Endothelial cell (in vitro differentiated cells): ENCODE measurements around the gene TPH2. TPM values are rescaled to one million over a fixed set of nuclear protein-coding genes. Genes with fewer than 3 reads are reported as not detected.

Experiments
- DNase-seq: peaks from one replicate; pipeline ENCODE4 v3.0.0; 2021; ENCODE audit warnings: low spot score
- H3K27ac Mint-ChIP-seq: one replicate; pipeline ENCODE4 v1.8.0; 2021; ENCODE audit warnings: mixed read lengths, inconsistent platforms; ENCODE audit not compliant: unreplicated experiment
- H3K27me3 Mint-ChIP-seq: one replicate; pipeline ENCODE4 v1.8.0; 2021; ENCODE audit warnings: mild to moderate bottlenecking, moderate library complexity, mixed read lengths, inconsistent platforms; ENCODE audit not compliant: unreplicated experiment
- H3K36me3 Mint-ChIP-seq: one replicate; pipeline ENCODE4 v1.8.0; 2021; ENCODE audit warnings: mild to moderate bottlenecking, low read depth, mixed read lengths, inconsistent platforms; ENCODE audit not compliant: unreplicated experiment
- H3K4me1 Mint-ChIP-seq: one replicate; pipeline ENCODE4 v1.8.0; 2021; ENCODE audit warnings: mild to moderate bottlenecking, mixed read lengths, inconsistent platforms; ENCODE audit not compliant: unreplicated experiment
- H3K4me3 Mint-ChIP-seq: one replicate; pipeline ENCODE4 v1.8.0; 2021; ENCODE audit warnings: mild to moderate bottlenecking, mixed read lengths, inconsistent platforms; ENCODE audit not compliant: unreplicated experiment
- H3K9me3 Mint-ChIP-seq: one replicate; pipeline ENCODE4 v1.8.0; 2021; ENCODE audit warnings: mixed read lengths, inconsistent platforms; ENCODE audit not compliant: unreplicated experiment
- total RNA-seq: library from RNA; stranded (reverse); fragmentation: NEBNext Ultra II Directional; extraction: Animal tissue kit (Norgen Biotek cat#: 25700); gene quantifications from one replicate; pipeline ENCODE4 v1.2.1, GENCODE V29; 2021; ENCODE audit not compliant: unreplicated experiment
- TF ChIP-seq, protein P1 (sequence below): fragments of 200-600 bp; sonication (generic); IDR thresholded peaks from one replicate; pipeline ENCODE4 v1.5.0; 2021; ENCODE audit warnings: antibody characterized with exemption; ENCODE audit not compliant: unreplicated experiment

Gene TPH2
- total RNA-seq, 1 donor from 2014 or later, result 0.10 TPM

DNA sequence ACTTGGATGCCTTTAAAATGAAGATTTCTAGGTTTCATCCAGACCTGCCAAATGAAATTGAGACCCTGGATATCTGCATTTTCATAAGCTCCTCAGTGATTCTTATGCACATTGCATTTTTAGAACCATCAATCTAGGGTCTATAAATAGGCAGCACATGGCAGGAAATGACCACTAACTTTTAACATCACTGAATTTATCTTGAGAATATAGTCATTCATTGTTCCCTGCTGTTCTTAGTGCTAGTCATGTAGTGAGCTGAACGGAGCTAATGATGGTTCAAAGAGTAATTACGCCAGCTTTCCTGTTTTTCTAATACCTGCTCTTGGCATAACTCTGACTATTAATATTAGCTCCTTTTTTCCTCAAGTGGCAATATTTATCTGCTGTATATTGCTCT, 91.6 kb downstream of the TPH2 start:
- no peaks in the 10 kb centered on the region for H3K27me3 Mint-ChIP-seq
- no peak overlapping the region for H3K27ac Mint-ChIP-seq
- H3K4me3 Mint-ChIP-seq, result no peak overlapping the region
- no peak for DNase-seq
- no peaks in the 10 kb centered on the region for H3K9me3 Mint-ChIP-seq
- TF ChIP-seq, protein P1, sequence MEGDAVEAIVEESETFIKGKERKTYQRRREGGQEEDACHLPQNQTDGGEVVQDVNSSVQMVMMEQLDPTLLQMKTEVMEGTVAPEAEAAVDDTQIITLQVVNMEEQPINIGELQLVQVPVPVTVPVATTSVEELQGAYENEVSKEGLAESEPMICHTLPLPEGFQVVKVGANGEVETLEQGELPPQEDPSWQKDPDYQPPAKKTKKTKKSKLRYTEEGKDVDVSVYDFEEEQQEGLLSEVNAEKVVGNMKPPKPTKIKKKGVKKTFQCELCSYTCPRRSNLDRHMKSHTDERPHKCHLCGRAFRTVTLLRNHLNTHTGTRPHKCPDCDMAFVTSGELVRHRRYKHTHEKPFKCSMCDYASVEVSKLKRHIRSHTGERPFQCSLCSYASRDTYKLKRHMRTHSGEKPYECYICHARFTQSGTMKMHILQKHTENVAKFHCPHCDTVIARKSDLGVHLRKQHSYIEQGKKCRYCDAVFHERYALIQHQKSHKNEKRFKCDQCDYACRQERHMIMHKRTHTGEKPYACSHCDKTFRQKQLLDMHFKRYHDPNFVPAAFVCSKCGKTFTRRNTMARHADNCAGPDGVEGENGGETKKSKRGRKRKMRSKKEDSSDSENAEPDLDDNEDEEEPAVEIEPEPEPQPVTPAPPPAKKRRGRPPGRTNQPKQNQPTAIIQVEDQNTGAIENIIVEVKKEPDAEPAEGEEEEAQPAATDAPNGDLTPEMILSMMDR, result no peak
- no peaks in the 10 kb centered on the region for H3K36me3 Mint-ChIP-seq
- H3K4me1 Mint-ChIP-seq, result peaks cover 2% of the 10 kb centered on the region

DNA sequence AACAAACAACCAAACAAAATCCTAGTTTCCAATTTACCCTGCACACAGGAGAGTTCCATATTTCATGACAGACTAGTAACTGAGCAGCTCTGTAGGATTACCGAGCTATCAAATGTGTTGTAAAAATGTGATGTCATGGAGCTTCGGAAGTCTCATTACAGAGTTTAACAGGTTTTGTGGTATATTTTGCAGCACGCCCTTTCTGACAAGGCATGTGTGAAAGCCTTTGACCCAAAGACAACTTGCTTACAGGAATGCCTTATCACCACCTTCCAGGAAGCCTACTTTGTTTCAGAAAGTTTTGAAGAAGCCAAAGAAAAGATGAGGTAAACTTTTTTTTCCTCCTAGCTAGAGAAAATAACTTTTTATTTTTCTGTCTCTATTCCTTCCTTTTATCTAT, 92.4 kb downstream of the TPH2 start:
- Mint-ChIP-seq H3K4me3 (no peak overlapping the region), H3K27ac (no peak overlapping the region), H3K4me1 (no peaks in the 10 kb centered on the region), H3K9me3 (no peaks in the 10 kb centered on the region), H3K36me3 (no peaks in the 10 kb centered on the region), H3K27me3 (no peaks in the 10 kb centered on the region)
- TF ChIP-seq, protein P1, result no peak
- DNase-seq, result no peak

GRCh38 chr12:72033991-72034390, 95.3 kb downstream of the TPH2 start:
- no peak for DNase-seq
- no peaks in the 10 kb centered on the region for H3K27me3 Mint-ChIP-seq
- H3K4me1 Mint-ChIP-seq, result no peaks in the 10 kb centered on the region
- H3K36me3 Mint-ChIP-seq, result no peaks in the 10 kb centered on the region
- H3K27ac Mint-ChIP-seq, result no peak overlapping the region
- TF ChIP-seq, protein P1, result no peak
- H3K4me3 Mint-ChIP-seq, result no peak overlapping the region
- H3K9me3 Mint-ChIP-seq, result no peaks in the 10 kb centered on the region

DNA sequence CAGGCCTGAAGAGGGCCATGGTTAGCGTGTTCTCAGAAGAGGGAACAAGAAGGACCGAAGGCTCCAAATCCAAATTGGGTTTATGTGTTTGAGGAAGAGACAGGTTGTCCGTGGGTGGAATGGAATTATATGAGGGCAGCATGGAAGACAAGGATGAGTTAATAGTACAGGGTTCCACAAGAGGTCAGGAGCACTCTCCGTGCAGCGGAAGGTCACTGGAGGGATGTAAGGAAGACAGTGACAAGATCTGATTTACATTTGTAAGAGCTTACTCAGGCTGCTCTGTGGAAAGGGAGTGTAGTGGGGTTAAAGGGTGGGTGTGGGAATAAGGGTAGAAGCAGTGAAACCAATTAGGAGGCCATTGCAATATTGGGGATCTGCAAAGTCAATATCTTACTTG, 97.0 kb downstream of the TPH2 start:
- Mint-ChIP-seq H3K9me3 (no peaks in the 10 kb centered on the region), H3K27ac (no peak overlapping the region)

DNA sequence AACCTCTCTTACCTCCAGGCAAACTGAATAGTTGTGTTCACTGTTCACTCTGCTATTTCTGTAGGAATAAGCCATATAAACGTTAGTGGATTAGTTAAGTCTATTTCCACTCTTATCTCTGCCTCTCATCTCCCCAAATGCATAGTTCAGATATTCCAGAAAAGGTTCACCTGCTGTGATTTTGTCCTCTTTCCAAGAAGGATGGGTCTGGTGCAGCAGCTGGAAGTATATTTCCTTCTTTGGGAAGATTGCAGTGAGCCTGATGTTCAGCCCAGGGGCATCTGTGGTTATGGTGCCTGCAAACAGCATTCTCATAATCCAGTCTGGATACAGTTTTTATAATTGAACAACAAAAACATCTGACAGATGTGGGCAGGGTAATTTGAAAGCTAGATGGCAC, 97.7 kb downstream of the TPH2 start:
- TF ChIP-seq, protein P1, result no peak

More for the DNA sequence above, 97.0 kb downstream of the TPH2 start:
- H3K4me1 Mint-ChIP-seq, result no peaks in the 10 kb centered on the region
- no peaks in the 10 kb centered on the region for H3K27me3 Mint-ChIP-seq
- DNase-seq, result no peak
- TF ChIP-seq, protein P1, result no peak
- no peaks in the 10 kb centered on the region for H3K36me3 Mint-ChIP-seq
- H3K4me3 Mint-ChIP-seq, result no peak overlapping the region

More for the DNA sequence above, 97.7 kb downstream of the TPH2 start:
- no peak for DNase-seq
- H3K36me3 Mint-ChIP-seq, result no peaks in the 10 kb centered on the region
- no peak overlapping the region for H3K27ac Mint-ChIP-seq
- no peak overlapping the region for H3K4me3 Mint-ChIP-seq
- H3K9me3 Mint-ChIP-seq, result no peaks in the 10 kb centered on the region
- H3K27me3 Mint-ChIP-seq, result no peaks in the 10 kb centered on the region
- H3K4me1 Mint-ChIP-seq, result no peaks in the 10 kb centered on the region
